Sigmoid colon (tissue), 7 donors: ENCODE results near the gene SIX5. TPM values are rescaled to one million over a fixed set of nuclear protein-coding genes. Genes with fewer than 3 reads are reported as not detected.

Source experiments
- DNase-seq: peaks from one replicate; pipeline ENCODE4 v3.0.0-alpha.2; 2019
- H3K27ac ChIP-seq, 4 donors: fragments of 200-600 bp; sonication (generic); one replicate each; pipeline ENCODE4 v1.5.1; 2016 to 2019; ENCODE audit warnings: mild to moderate bottlenecking in 1 of 4
- H3K27me3 ChIP-seq, 3 donors: fragments of 200-600 bp; sonication (generic); one replicate each; pipeline ENCODE4 v1.5.1; 2019; ENCODE audit warnings: mild to moderate bottlenecking in 1 of 3
- H3K36me3 ChIP-seq, 4 donors: fragments of 200-600 bp; sonication (generic); one replicate each; pipeline ENCODE4 v1.5.1; 2016 to 2019
- H3K4me1 ChIP-seq, 4 donors: fragments of 200-600 bp; sonication (generic); one replicate each; pipeline ENCODE4 v1.5.1; 2017 to 2019
- H3K4me3 ChIP-seq, 4 donors: fragments of 200-600 bp; sonication (generic); one replicate each; pipeline ENCODE4 v1.5.1; 2017 to 2019; ENCODE audit warnings: mild to moderate bottlenecking in 2 of 4, moderate library complexity in 1 of 4
- H3K9me3 ChIP-seq, 4 donors: fragments of 200-600 bp in 3 of 4; sonication (generic) in 3 of 4; one replicate each; pipeline versions ENCODE4 v1.5.1 to v1.6.1; 2013 to 2019
- CTCF ChIP-seq, 4 experiments: fragments of 450-650 bp in 3 of 4; fragments of 200-600 bp in 1 of 4; IDR thresholded peaks; one replicate each; pipeline ENCODE4 v1.5.1; 2016 to 2019; ENCODE audit warnings: antibody characterized with exemption in 4 of 4, mild to moderate bottlenecking in 3 of 4, moderate library complexity in 2 of 4
- EP300 ChIP-seq, 4 donors: sonication (generic); formaldehyde crosslinking; IDR thresholded peaks; one replicate each; pipeline ENCODE4 v1.6.1; 2017; ENCODE audit warnings: antibody characterized with exemption in 4 of 4
- POLR2A ChIP-seq, 2 donors: fragments of 450-650 bp; IDR thresholded peaks; one replicate each; pipeline ENCODE4 v1.6.1; 2016; ENCODE audit warnings: antibody characterized with exemption in 2 of 2, mild to moderate bottlenecking in 2 of 2, moderate library complexity in 2 of 2
- POLR2AphosphoS5 ChIP-seq, 4 donors: sonication (generic); formaldehyde crosslinking; IDR thresholded peaks; one replicate each; pipeline ENCODE4 v1.6.1; 2017; ENCODE audit warnings: antibody characterized with exemption in 4 of 4
- WGBS, 2 donors: extraction: QIAGEN DNeasy Blood & Tissue Kit; methylation state at CpG; one replicate each; pipeline ENCODE4 v1.1.7; 2013; 5-methylcytosine and 5-hydroxymethylcytosine counted together
- intact Hi-C: fragments of 100-400 bp; cut with DNase I; formaldehyde crosslinking; loops from one replicate; pipeline ENCODE4 v1.15.1; 2023
- polyA plus RNA-seq, 3 donors: library from polyadenylated mRNA; stranded (reverse); fragments of 200-250 nt; gene quantifications; one replicate each; pipeline ENCODE4 v1.2.3, GENCODE V29; 2013
- total RNA-seq, 4 donors: library from RNA; depleted of rRNA; stranded (reverse); fragments of >200 nt; gene quantifications; one replicate each; pipeline ENCODE4 v1.1.0, GENCODE V29; 2016
- donor health status: healthy with polysubstance abuse.
- donor health status: Bipolar disorder and iron deficiency.
- donor health status: healthy.

The SIX5 gene
- total and polyA plus RNA-seq, 7 donors: 4.2 to 20.7 (median 16.8) TPM

- H3K9me3 ChIP-seq: no peaks in the 10 kb centered on the region
- WGBS, 2 donors: 63 to 83% methylated on average over 5 of the region's 5 CpGs
- DNase-seq: no peak
- H3K4me3 ChIP-seq: no peak overlapping the region
- intact Hi-C loops: no loop called here
- TF ChIP-seq CTCF (IDR thresholded peaks at IDR 0.05) (no peak), EP300 (IDR thresholded peaks at IDR 0.05) (no peak), POLR2AphosphoS5 (IDR thresholded peaks at IDR 0.05) (no peak), POLR2A (IDR thresholded peaks at IDR 0.05) (no peak)
- H3K36me3 ChIP-seq: no peaks in the 10 kb centered on the region
- no peak overlapping the region for H3K27ac ChIP-seq
- no peaks in the 10 kb centered on the region for H3K27me3 ChIP-seq
- no peaks in the 10 kb centered on the region for H3K4me1 ChIP-seq
These were observed 22.2 kb downstream of the SIX5 start for GRCh38 chr19:45746866-45747265.

GRCh38 chr19:45745606-45746005 lies 23.4 kb downstream of the SIX5 start:
- DNase-seq: no peak
- H3K36me3 ChIP-seq: no peaks in the 10 kb centered on the region
- TF ChIP-seq EP300 (IDR thresholded peaks at IDR 0.05) (no peak), POLR2AphosphoS5 (IDR thresholded peaks at IDR 0.05) (no peak), CTCF (IDR thresholded peaks at IDR 0.05) (no peak), POLR2A (IDR thresholded peaks at IDR 0.05) (no peak)
- WGBS, 2 donors: 89 to 91% methylated on average over 6 of the region's 6 CpGs
- no peak overlapping the region for H3K27ac ChIP-seq
- H3K4me1 ChIP-seq: no peaks in the 10 kb centered on the region
- H3K27me3 ChIP-seq: no peaks in the 10 kb centered on the region
- H3K9me3 ChIP-seq: no peaks in the 10 kb centered on the region
- H3K4me3 ChIP-seq: no peak overlapping the region
- intact Hi-C loops: no loop called here

GRCh38 chr19:45742969-45743368 lies 26.1 kb downstream of the SIX5 start:
- Histone ChIP-seq H3K9me3 (no peaks in the 10 kb centered on the region), H3K36me3 (no peaks in the 10 kb centered on the region), H3K4me1 (no peaks in the 10 kb centered on the region), H3K27ac (peak overlapping the region in 1 of 4 donors; percentile 11), H3K4me3 (no peak overlapping the region), H3K27me3 (no peaks in the 10 kb centered on the region)
- no peak for TF ChIP-seq EP300 (IDR thresholded peaks at IDR 0.05)
- no peak for TF ChIP-seq CTCF (IDR thresholded peaks at IDR 0.05)
- TF ChIP-seq POLR2A (IDR thresholded peaks at IDR 0.05): no peak
- TF ChIP-seq POLR2AphosphoS5 (IDR thresholded peaks at IDR 0.05): no peak
- 60 to 65% methylated on average over 4 of the region's 4 CpGs for WGBS, 2 donors
- intact Hi-C loops: no loop called here
- DNase-seq: no peak

- intact Hi-C loops: no loop called here
- Histone ChIP-seq H3K9me3 (no peaks in the 10 kb centered on the region), H3K27ac (no peak overlapping the region), H3K4me3 (no peak overlapping the region), H3K4me1 (no peaks in the 10 kb centered on the region), H3K36me3 (no peaks in the 10 kb centered on the region), H3K27me3 (no peaks in the 10 kb centered on the region)
- TF ChIP-seq POLR2AphosphoS5 (IDR thresholded peaks at IDR 0.05) (no peak), CTCF (IDR thresholded peaks at IDR 0.05) (no peak), EP300 (IDR thresholded peaks at IDR 0.05) (no peak), POLR2A (IDR thresholded peaks at IDR 0.05) (no peak)
- no peak for DNase-seq
- WGBS, 2 donors: 89 to 91% methylated on average over 10 of the region's 10 CpGs
These were observed 29.3 kb downstream of the SIX5 start for GRCh38 chr19:45739498-45740439.
